Peyer's patch (tissue), 4 donors: ENCODE data around the gene IQSEC3.

Source experiments
- CTCF ChIP-seq, 6 experiments: fragments of 450-650 bp in 4 of 6; fragments of 200-600 bp in 2 of 6; sonication (generic) in 1 of 6; IDR thresholded peaks; one replicate each; pipeline ENCODE4 v1.5.1; 2017 to 2019; ENCODE audit warnings: antibody characterized with exemption in 6 of 6, mild to moderate bottlenecking in 3 of 6, moderate library complexity in 1 of 6
- POLR2A ChIP-seq, 2 donors: fragments of 450-650 bp; IDR thresholded peaks; one replicate each; pipeline ENCODE4 v1.5.1; 2017; ENCODE audit warnings: antibody characterized with exemption in 2 of 2, mild to moderate bottlenecking in 2 of 2, moderate library complexity in 2 of 2

GRCh38 chr12:197911-198695, 131.5 kb downstream of the IQSEC3 start:
- TF ChIP-seq CTCF (IDR thresholded peaks at IDR 0.05) = no peak
- no peak for TF ChIP-seq POLR2A (IDR thresholded peaks at IDR 0.05)
